GM18511 (cell line): ENCODE results near the gene CSNK2B.

ENCODE experiments used
- ATAC-seq: cut with Tn5 transposase; IDR thresholded peaks from one replicate; pipeline ENCODE4 v1.9.1; 2021; ENCODE audit warnings: mild to moderate bottlenecking, moderate library complexity; ENCODE audit not compliant: unreplicated experiment

Gene CSNK2B

GRCh38 chr6:31665501-31666336 lies at the start of gene CSNK2B:
TSS of gene CSNK2B (plus strand) at chr6:31666080. CDS start at chr6:31666832, 752 bp downstream.
- ATAC-seq: peak; percentile 82

GRCh38 chr6:31617010-31617409 lies 48.9 kb upstream of the CSNK2B start:
- ATAC-seq: no peak

- peak; percentile 88 for ATAC-seq
Observed at GRCh38 chr6:31619805-31620585, 45.9 kb upstream of the CSNK2B start.

- ATAC-seq: peak; percentile 43
Observed at GRCh38 chr6:31620586-31621319, 45.1 kb upstream of the CSNK2B start, which contains the start of gene PRRC2A. TSS of gene PRRC2A (plus strand) at chr6:31620715. CDS start at chr6:31622790, 2,075 bp downstream.

- ATAC-seq: no peak
Observed at GRCh38 chr6:31621320-31621939, 44.5 kb upstream of the CSNK2B start.

GRCh38 chr6:31621991-31622390 lies 43.9 kb upstream of the CSNK2B start:
- no peak for ATAC-seq

GRCh38 chr6:31622684-31623091 lies 43.2 kb upstream of the CSNK2B start:
- ATAC-seq: no peak

- ATAC-seq: no peak
Observed at GRCh38 chr6:31624070-31624469, 41.8 kb upstream of the CSNK2B start.

GRCh38 chr6:31626952-31627351 lies 38.9 kb upstream of the CSNK2B start:
- no peak for ATAC-seq

GRCh38 chr6:31627690-31628287 lies 38.1 kb upstream of the CSNK2B start:
- ATAC-seq: no peak

- ATAC-seq: no peak
Observed at GRCh38 chr6:31629014-31629413, 36.9 kb upstream of the CSNK2B start.

- no peak for ATAC-seq
Observed at GRCh38 chr6:31630177-31630934, 35.5 kb upstream of the CSNK2B start.

- no peak for ATAC-seq
Observed at GRCh38 chr6:31631209-31631608, 34.7 kb upstream of the CSNK2B start.

GRCh38 chr6:31631681-31632278 lies 34.1 kb upstream of the CSNK2B start:
- no peak for ATAC-seq

GRCh38 chr6:31632279-31632946 lies 33.5 kb upstream of the CSNK2B start:
- ATAC-seq: no peak

- no peak for ATAC-seq
Observed at GRCh38 chr6:31633447-31633846, 32.4 kb upstream of the CSNK2B start.

- no peak for ATAC-seq
Observed at GRCh38 chr6:31634131-31634530, 31.7 kb upstream of the CSNK2B start.

GRCh38 chr6:31634969-31635575 lies 30.8 kb upstream of the CSNK2B start:
- ATAC-seq: no peak
